ENCODE data around the gene DBP. TPM values are rescaled to one million over a fixed set of nuclear protein-coding genes. Genes with fewer than 3 reads are reported as not detected.

The DBP gene
- total RNA-seq, 1 experiment from 2014 or later = 12.6 TPM

- Histone ChIP-seq H3K27me3 (ENCODE audit: insufficient read depth, low read length) (no peaks in the 10 kb centered on the region), H3K56ac (ENCODE audit: insufficient read length, low read depth, low read length) (no peak overlapping the region), H3K14ac (ENCODE audit: insufficient read depth, low read length) (peak overlapping the region; percentile 79; the same call in 1 of the 2 replicates), H4K5ac (ENCODE audit: insufficient read length, low read depth, low read length) (peak overlapping the region; percentile 35), H3K4me2 (ENCODE audit: insufficient read depth, insufficient read length, low read length) (peak overlapping the region; percentile 75), H4K91ac (ENCODE audit: insufficient read length, low read depth, low read length) (no peak overlapping the region), H2BK5ac (ENCODE audit: insufficient read length, low read length) (no peak overlapping the region), H2AFZ (ENCODE audit: low read length) (no peak overlapping the region), H3K4me1 (ENCODE audit: insufficient read depth, low read length) (peaks cover 3% of the 10 kb centered on the region; the same call in 1 of the 2 replicates), H3K23ac (ENCODE audit: insufficient read length, low read depth, low read length) (no peak overlapping the region), H3K79me1 (ENCODE audit: insufficient read depth, low read depth, low read length, poor library complexity, severe bottlenecking) (peaks cover 4% of the 10 kb centered on the region), H3T11ph (ENCODE audit: low read length) (no peak overlapping the region), H2BK12ac (ENCODE audit: insufficient read length, low read depth, low read length) (peak overlapping the region; percentile 17), H2BK120ac (ENCODE audit: low read depth, low read length, poor library complexity, severe bottlenecking) (no peak overlapping the region), H2BK15ac (ENCODE audit: low read depth, low read length) (no peak overlapping the region), H3K4ac (ENCODE audit: low read depth, low read length) (no peak overlapping the region), H3K27ac (ENCODE audit: insufficient read length, low read depth, low read length) (peak overlapping the region; percentile 15), H3K18ac (ENCODE audit: insufficient read length, low read depth, low read length) (peak overlapping the region; percentile 80), H3K23me2 (ENCODE audit: insufficient read length, low read depth, low read length, poor library complexity, severe bottlenecking) (peaks cover 16% of the 10 kb centered on the region), H4K8ac (replicated peaks; ENCODE audit: insufficient read length, low read depth, low read length) (no peak overlapping the region), H3K9me3 (ENCODE audit: control insufficient read depth, low read depth, low read length) (no peaks in the 10 kb centered on the region), H4K20me1 (ENCODE audit: control insufficient read depth, insufficient read depth, insufficient read length) (no peaks in the 10 kb centered on the region), H3K9ac (ENCODE audit: extremely low read depth, insufficient read length, low read length) (peak overlapping the region; percentile 80), H2BK20ac (ENCODE audit: low read depth, low read length, poor library complexity, severe bottlenecking) (no peak overlapping the region), H3K79me2 (ENCODE audit: insufficient read depth, low read length) (peaks cover 18% of the 10 kb centered on the region), H2AK5ac (ENCODE audit: insufficient read length, low read length) (no peak overlapping the region)
- DNase-seq = peak; percentile 30
- Mint-ChIP-seq H3K9me3 (no peaks in the 10 kb centered on the region; a peak in 1 of 5 replicates), H3K36me3 (ENCODE audit: insufficient read depth in 1 of 3, low read depth in 3 of 3) (peaks cover 35 to 52% (median 50%) of the 10 kb centered on the region in 3 experiments), H3K27ac (peak overlapping the region; percentile 96 to 100 (median 99)), H3K4me3 (peak overlapping the region; percentile 97 to 99), H3K4me1 (peaks cover 40 to 50% of the 10 kb centered on the region in 2 experiments), H3K27me3 (ENCODE audit: low read depth) (no peaks in the 10 kb centered on the region; the same call in 1 of the 2 replicates)
- no CpG with 5 or more reads among the region's 6 CpGs for WGBS (ENCODE audit: extremely low coverage, insufficient read length, low lambda C conversion rate)
- TF ChIP-seq CTCF (conservative IDR thresholded peaks at IDR 0.05) = 0 out of 3 replicates have a peak, but pooled peaks have one; percentile 9
Measured at GRCh38 chr19:48619692-48620585, 17.2 kb downstream of the DBP start.
